Tibial nerve (tissue), 4 donors: ENCODE data around the gene BBS5. TPM values are rescaled to one million over a fixed set of nuclear protein-coding genes. Genes with fewer than 3 reads are reported as not detected.
"Not testable (repeated sequence)": the region's sequence is repeated elsewhere in the genome, so short reads cannot be mapped to it uniquely, and the experiment has no call there.

ENCODE experiments used
- DNase-seq, 2 donors: peaks; one replicate each; pipeline ENCODE4 v3.0.0-alpha.2; 2019; ENCODE audit warnings: low spot score in 2 of 2
- H3K27ac ChIP-seq, 4 donors: fragments of 200-600 bp; sonication (generic) in 3 of 4; one replicate each; pipeline ENCODE4 v1.5.1; 2017 to 2019; ENCODE audit warnings: mild to moderate bottlenecking in 1 of 4
- H3K27me3 ChIP-seq, 2 donors: fragments of 200-600 bp; sonication (generic) in 1 of 2; one replicate each; pipeline versions ENCODE4 v1.5.1 to v1.6.0; 2017 to 2019
- H3K36me3 ChIP-seq, 3 donors: fragments of 200-600 bp; sonication (generic); one replicate each; pipeline ENCODE4 v1.5.1; 2018 to 2019
- H3K4me1 ChIP-seq, 4 donors: fragments of 200-600 bp; sonication (generic) in 3 of 4; one replicate each; pipeline ENCODE4 v1.5.1; 2017 to 2019
- H3K4me3 ChIP-seq, 4 donors: fragments of 200-600 bp; sonication (generic) in 3 of 4; one replicate each; pipeline ENCODE4 v1.5.1; 2017 to 2019; ENCODE audit warnings: mild to moderate bottlenecking in 1 of 4, moderate library complexity in 1 of 4
- H3K9me3 ChIP-seq, 4 donors: fragments of 200-600 bp; sonication (generic) in 3 of 4; one replicate each; pipeline ENCODE4 v1.5.1; 2017 to 2019
- CTCF ChIP-seq, 5 experiments: fragments of 200-600 bp in 3 of 5; fragments of 450-650 bp in 2 of 5; sonication (generic) in 3 of 5; IDR thresholded peaks; one replicate each; pipeline ENCODE4 v1.5.1; 2016 to 2019; ENCODE audit warnings: antibody characterized with exemption in 5 of 5, mild to moderate bottlenecking in 3 of 5, moderate library complexity in 2 of 5
- EP300 ChIP-seq, 2 donors: sonication (generic); formaldehyde crosslinking; IDR thresholded peaks; one replicate each; pipeline ENCODE4 v1.6.1; 2017; ENCODE audit warnings: antibody characterized with exemption in 2 of 2, mild to moderate bottlenecking in 1 of 2
- POLR2A ChIP-seq, 2 donors: fragments of 450-650 bp; IDR thresholded peaks; one replicate each; pipeline ENCODE4 v1.6.1; 2017; ENCODE audit warnings: antibody characterized with exemption in 2 of 2, mild to moderate bottlenecking in 2 of 2, moderate library complexity in 2 of 2
- WGBS, 2 donors: methylation state at CpG; one replicate each; pipeline ENCODE4 v1.1.5; 2018; 5-methylcytosine and 5-hydroxymethylcytosine counted together
- total RNA-seq, 4 donors: library from RNA; depleted of rRNA; stranded (reverse); fragments of >200 nt; gene quantifications; one replicate each; pipeline ENCODE4 v1.1.0, GENCODE V29; 2016

The BBS5 gene
- total RNA-seq, 4 donors from 2014 or later = 14.4 to 21.6 (median 18.8) TPM

GRCh38 chr2:169448316-169448715, 31.0 kb upstream of the BBS5 start:
- no peaks in the 10 kb centered on the region for H3K27me3 ChIP-seq
- 52 to 66% methylated on average over 3 of the region's 3 CpGs for WGBS, 2 donors
- no peak for DNase-seq

GRCh38 chr2:169448865-169449264, 30.4 kb upstream of the BBS5 start:
- H3K27me3 ChIP-seq = no peaks in the 10 kb centered on the region
- H3K36me3 ChIP-seq = no peaks in the 10 kb centered on the region
- no peaks in the 10 kb centered on the region for H3K9me3 ChIP-seq
- DNase-seq = no peak
- no peak overlapping the region for H3K27ac ChIP-seq
- TF ChIP-seq POLR2A (IDR thresholded peaks at IDR 0.05) = no peak
- no peak for TF ChIP-seq EP300 (IDR thresholded peaks at IDR 0.05)
- TF ChIP-seq CTCF (IDR thresholded peaks at IDR 0.05) = no peak
- no peak overlapping the region for H3K4me3 ChIP-seq
- no peaks in the 10 kb centered on the region for H3K4me1 ChIP-seq
- 87 to 89% methylated on average over 1 of the region's 1 CpG for WGBS, 2 donors

More at GRCh38 chr2:169448316-169448715, 31.0 kb upstream of the BBS5 start:
- Histone ChIP-seq H3K36me3 (no peaks in the 10 kb centered on the region), H3K9me3 (no peaks in the 10 kb centered on the region), H3K4me1 (no peaks in the 10 kb centered on the region), H3K27ac (no peak overlapping the region), H3K4me3 (no peak overlapping the region)
- TF ChIP-seq CTCF (IDR thresholded peaks at IDR 0.05) (no peak), POLR2A (IDR thresholded peaks at IDR 0.05) (no peak), EP300 (IDR thresholded peaks at IDR 0.05) (no peak)

GRCh38 chr2:169452080-169452479, 27.2 kb upstream of the BBS5 start:
- Histone ChIP-seq H3K9me3 (no peaks in the 10 kb centered on the region), H3K36me3 (no peaks in the 10 kb centered on the region), H3K27me3 (no peaks in the 10 kb centered on the region), H3K27ac (no peak overlapping the region), H3K4me1 (no peaks in the 10 kb centered on the region), H3K4me3 (no peak overlapping the region)
- no peak for TF ChIP-seq POLR2A (IDR thresholded peaks at IDR 0.05)
- peak in 1 of 5 experiments; percentile 33 for TF ChIP-seq CTCF (IDR thresholded peaks at IDR 0.05)
- TF ChIP-seq EP300 (IDR thresholded peaks at IDR 0.05) = no peak
- no peak for DNase-seq

GRCh38 chr2:169453044-169453443, 26.2 kb upstream of the BBS5 start:
- not testable (repeated sequence) for H3K27ac ChIP-seq, H3K4me1 ChIP-seq, DNase-seq, H3K36me3 ChIP-seq, H3K27me3 ChIP-seq, H3K9me3 ChIP-seq, H3K4me3 ChIP-seq
- 87 to 93% methylated on average over 9 of the region's 9 CpGs for WGBS, 2 donors

- H3K4me1 ChIP-seq = peaks cover 0 to 9% (median 0%) of the 10 kb centered on the region in 4 donors
- H3K36me3 ChIP-seq = no peaks in the 10 kb centered on the region
- no peak for DNase-seq
- H3K4me3 ChIP-seq = no peak overlapping the region
- H3K27ac ChIP-seq = no peak overlapping the region
- WGBS, 2 donors = 82 to 84% methylated on average over 1 of the region's 1 CpG
- no peaks in the 10 kb centered on the region for H3K9me3 ChIP-seq
- TF ChIP-seq CTCF (IDR thresholded peaks at IDR 0.05) (no peak), POLR2A (IDR thresholded peaks at IDR 0.05) (no peak), EP300 (IDR thresholded peaks at IDR 0.05) (no peak)
- H3K27me3 ChIP-seq = no peaks in the 10 kb centered on the region
These were observed 18.2 kb upstream of the BBS5 start for GRCh38 chr2:169461143-169461542.
